Kidney capillary endothelial cell (primary cell): ENCODE results near the gene ERH.
A peak's percentile ranks its signal among the peaks of the same experiment; 100 is the strongest.

Experiments
- DNase-seq: peaks from one replicate; pipeline ENCODE4 v3.0.0-alpha.2; 2018; ENCODE audit warnings: low spot score

The ERH gene

GRCh38 chr14:69355607-69356281 lies 42.4 kb downstream of the ERH start:
- DNase-seq: no peak

GRCh38 chr14:69355154-69355597 lies 42.9 kb downstream of the ERH start:
- no peak for DNase-seq

- DNase-seq: no peak
These were observed 43.5 kb downstream of the ERH start for GRCh38 chr14:69354383-69355153.

GRCh38 chr14:69353168-69353567 lies 44.9 kb downstream of the ERH start:
- DNase-seq: no peak

GRCh38 chr14:69351911-69352310 lies 46.2 kb downstream of the ERH start:
- no peak for DNase-seq

GRCh38 chr14:69351385-69351784 lies 46.7 kb downstream of the ERH start:
- no peak for DNase-seq

GRCh38 chr14:69350892-69351291 lies 47.2 kb downstream of the ERH start:
- DNase-seq: no peak

- DNase-seq: no peak
These were observed 48.9 kb downstream of the ERH start for GRCh38 chr14:69349091-69349777.

- DNase-seq: peak; percentile 11
These were observed 51.4 kb downstream of the ERH start for GRCh38 chr14:69346710-69347109.

- DNase-seq: no peak
These were observed 52.7 kb downstream of the ERH start for GRCh38 chr14:69345402-69345801.

- no peak for DNase-seq
These were observed 53.9 kb downstream of the ERH start for GRCh38 chr14:69344171-69344570.

- no peak for DNase-seq
These were observed 55.1 kb downstream of the ERH start for GRCh38 chr14:69342928-69343525.

- DNase-seq: no peak
These were observed 58.7 kb downstream of the ERH start for GRCh38 chr14:69339426-69339825.

- DNase-seq: no peak
These were observed 60.1 kb downstream of the ERH start for GRCh38 chr14:69337984-69338383.

GRCh38 chr14:69335371-69335771 lies 62.7 kb downstream of the ERH start:
- no peak for DNase-seq

- no peak for DNase-seq
These were observed 63.5 kb downstream of the ERH start for GRCh38 chr14:69334576-69334975.

- no peak for DNase-seq
These were observed 64.2 kb downstream of the ERH start for GRCh38 chr14:69333791-69334337.

GRCh38 chr14:69332782-69333395 lies 65.2 kb downstream of the ERH start:
- DNase-seq: no peak

GRCh38 chr14:69331206-69331605 lies 66.9 kb downstream of the ERH start:
- no peak for DNase-seq
